ENCODE measurements around the gene CABP7.

DNA sequence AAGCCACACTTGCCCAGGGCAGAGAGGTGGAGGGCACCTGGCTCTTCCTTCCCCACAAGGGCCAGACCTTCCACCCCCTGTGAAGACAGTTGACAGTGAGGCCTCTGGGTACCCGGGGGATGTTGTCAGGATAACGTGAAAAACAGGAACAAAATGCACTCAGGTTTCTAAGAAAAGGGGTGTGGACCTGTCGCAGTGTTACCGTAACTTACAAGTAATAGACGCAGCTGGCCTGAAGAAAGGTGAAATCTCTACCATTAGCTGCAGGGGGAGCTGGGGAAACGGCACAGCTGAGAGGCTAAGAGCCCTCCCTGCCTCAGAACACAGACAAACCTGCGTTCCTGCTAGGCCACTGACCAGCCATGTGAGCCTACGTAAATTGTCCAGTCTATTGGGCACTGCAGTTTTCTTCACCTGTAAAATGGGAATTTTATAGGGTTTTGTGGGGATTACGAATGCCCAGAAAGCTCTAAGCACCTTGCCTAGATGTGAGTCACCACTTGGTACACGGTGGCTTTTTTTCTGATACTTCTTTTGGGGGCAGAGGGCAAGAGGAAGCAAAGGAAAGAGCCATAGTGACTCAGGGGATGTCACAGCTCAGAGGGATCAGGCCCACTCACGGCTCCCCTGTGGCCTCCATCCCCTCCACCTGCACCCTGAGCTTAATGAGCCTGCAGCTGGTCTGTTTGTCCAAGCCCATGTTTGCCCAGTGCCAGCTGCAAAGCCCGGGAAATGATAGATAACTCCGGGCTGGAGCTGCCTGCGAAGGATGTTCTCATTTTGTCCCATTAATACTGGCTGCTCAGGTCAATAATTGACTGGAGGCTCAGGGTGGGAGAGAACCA, 18.4 kb upstream of the CABP7 start:
- TF ChIP-seq, protein P1, sequence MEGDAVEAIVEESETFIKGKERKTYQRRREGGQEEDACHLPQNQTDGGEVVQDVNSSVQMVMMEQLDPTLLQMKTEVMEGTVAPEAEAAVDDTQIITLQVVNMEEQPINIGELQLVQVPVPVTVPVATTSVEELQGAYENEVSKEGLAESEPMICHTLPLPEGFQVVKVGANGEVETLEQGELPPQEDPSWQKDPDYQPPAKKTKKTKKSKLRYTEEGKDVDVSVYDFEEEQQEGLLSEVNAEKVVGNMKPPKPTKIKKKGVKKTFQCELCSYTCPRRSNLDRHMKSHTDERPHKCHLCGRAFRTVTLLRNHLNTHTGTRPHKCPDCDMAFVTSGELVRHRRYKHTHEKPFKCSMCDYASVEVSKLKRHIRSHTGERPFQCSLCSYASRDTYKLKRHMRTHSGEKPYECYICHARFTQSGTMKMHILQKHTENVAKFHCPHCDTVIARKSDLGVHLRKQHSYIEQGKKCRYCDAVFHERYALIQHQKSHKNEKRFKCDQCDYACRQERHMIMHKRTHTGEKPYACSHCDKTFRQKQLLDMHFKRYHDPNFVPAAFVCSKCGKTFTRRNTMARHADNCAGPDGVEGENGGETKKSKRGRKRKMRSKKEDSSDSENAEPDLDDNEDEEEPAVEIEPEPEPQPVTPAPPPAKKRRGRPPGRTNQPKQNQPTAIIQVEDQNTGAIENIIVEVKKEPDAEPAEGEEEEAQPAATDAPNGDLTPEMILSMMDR (conservative IDR thresholded peaks at IDR 0.05; ENCODE audit: low read depth in 2 of 2): peak; percentile 26 to 57; a peak in 3 of 4 replicates
- no peak for TF ChIP-seq POLR2AphosphoS5 (IDR thresholded peaks at IDR 0.05; ENCODE audit: low read depth)
